Liver (tissue), 9 donors: ENCODE data around the gene MIPEP. TPM values are rescaled to one million over a fixed set of nuclear protein-coding genes. Genes with fewer than 3 reads are reported as not detected.

ENCODE experiments used
- DNase-seq: peaks from one replicate; pipeline ENCODE4 v3.0.0-alpha.2; 2017; ENCODE audit warnings: low spot score
- H3K27ac ChIP-seq, 2 donors: one replicate each; pipeline ENCODE4 v1.7.0; 2013; ENCODE audit warnings: inconsistent platforms in 2 of 2, low read length in 2 of 2, control low read depth in 1 of 2, low read depth in 1 of 2, mild to moderate bottlenecking in 1 of 2
- H3K27me3 ChIP-seq, 4 donors: one replicate each; pipeline versions ENCODE4 v1.6.1 to v1.7.0; 2013; ENCODE audit warnings: low read length in 3 of 4, inconsistent platforms in 1 of 4, mild to moderate bottlenecking in 1 of 4, moderate library complexity in 1 of 4; ENCODE audit not compliant: control insufficient read depth in 4 of 4, insufficient read depth in 4 of 4
- H3K36me3 ChIP-seq, 4 donors: one replicate each; pipeline versions ENCODE4 v1.6.1 to v1.7.0; 2013; ENCODE audit warnings: low read length in 3 of 4, mild to moderate bottlenecking in 3 of 4, low read depth in 1 of 4, moderate library complexity in 1 of 4; ENCODE audit not compliant: control insufficient read depth in 4 of 4, insufficient read depth in 3 of 4
- H3K4me1 ChIP-seq, 4 donors: one replicate each; pipeline versions ENCODE4 v1.6.1 to v1.7.0; 2013; ENCODE audit warnings: low read length in 3 of 4, mild to moderate bottlenecking in 3 of 4, moderate library complexity in 1 of 4; ENCODE audit not compliant: control insufficient read depth in 4 of 4, insufficient read depth in 4 of 4
- H3K4me3 ChIP-seq, 3 donors: one replicate each; pipeline versions ENCODE4 v1.6.1 to v1.7.0; 2013; ENCODE audit warnings: low read length in 3 of 3, control low read depth in 1 of 3, low read depth in 1 of 3, mild to moderate bottlenecking in 1 of 3
- H3K9ac ChIP-seq, 2 donors: one replicate each; pipeline ENCODE4 v1.7.0; 2013; ENCODE audit warnings: low read length in 2 of 2, mild to moderate bottlenecking in 2 of 2, moderate library complexity in 2 of 2, control low read depth in 1 of 2, low read depth in 1 of 2
- H3K9me3 ChIP-seq, 4 donors: one replicate each; pipeline versions ENCODE4 v1.6.1 to v1.7.0; 2013; ENCODE audit warnings: low read length in 3 of 4; ENCODE audit not compliant: control insufficient read depth in 4 of 4
- ATF3 ChIP-seq: IDR thresholded peaks from 2 replicates; pipeline ENCODE4 v1.6.1; 2016; ENCODE audit warnings: antibody characterized with exemption
- CTCF ChIP-seq: fragments of 150-350 bp; IDR thresholded peaks from 2 replicates; pipeline ENCODE4 v1.5.1; 2017; ENCODE audit warnings: improper control_type of control experiment, low read depth, low read length; ENCODE audit not compliant: missing input control
- EGR1 ChIP-seq, 2 donors: IDR thresholded peaks; 2 replicates each; pipeline ENCODE4 v1.6.1; 2016 to 2018; ENCODE audit warnings: antibody characterized with exemption in 2 of 2, low read depth in 2 of 2
- FOXA1 ChIP-seq: IDR thresholded peaks from 2 replicates; pipeline ENCODE4 v1.6.1; 2016; ENCODE audit warnings: antibody characterized with exemption
- FOXA2 ChIP-seq: IDR thresholded peaks from 2 replicates; pipeline ENCODE4 v1.6.1; 2016; ENCODE audit warnings: antibody characterized with exemption
- GABPA ChIP-seq, 2 donors: IDR thresholded peaks in 1 of 2; conservative IDR thresholded peaks in 1 of 2; 2 replicates each; pipeline ENCODE4 v1.6.1; 2016; ENCODE audit warnings: antibody characterized with exemption in 2 of 2, mild to moderate bottlenecking in 1 of 2, moderate library complexity in 1 of 2
- HNF4A ChIP-seq, 2 donors: conservative IDR thresholded peaks; 2 replicates each; pipeline ENCODE4 v1.6.1; 2016; ENCODE audit warnings: antibody characterized with exemption in 2 of 2, mild to moderate bottlenecking in 2 of 2
- NR2F2 ChIP-seq: IDR thresholded peaks from 2 replicates; pipeline ENCODE4 v1.6.1; 2016; ENCODE audit warnings: antibody characterized with exemption
- RAD21 ChIP-seq, 2 donors: IDR thresholded peaks; 2 replicates each; pipeline ENCODE4 v1.6.1; 2016; ENCODE audit warnings: antibody characterized with exemption in 2 of 2, mild to moderate bottlenecking in 2 of 2
- TAF1 ChIP-seq: conservative IDR thresholded peaks from 2 replicates; pipeline ENCODE4 v1.6.1; 2016; ENCODE audit warnings: antibody characterized with exemption, mild to moderate bottlenecking
- YY1 ChIP-seq: IDR thresholded peaks from 2 replicates; pipeline ENCODE4 v1.6.1; 2016; ENCODE audit warnings: antibody characterized with exemption, mild to moderate bottlenecking
- ZBTB33 ChIP-seq: IDR thresholded peaks from 2 replicates; pipeline ENCODE4 v1.6.1; 2016; ENCODE audit warnings: antibody characterized with exemption
- WGBS: extraction: QIAGEN DNeasy Blood & Tissue Kit; methylation state at CpG from one replicate; pipeline ENCODE4 v1.1.7; 2013; 5-methylcytosine and 5-hydroxymethylcytosine counted together
- polyA plus RNA-seq, 2 donors: library from polyadenylated mRNA; stranded (reverse) in 1 of 2; unstranded in 1 of 2; fragments of 200-250 nt in 1 of 2; fragments of >200 nt in 1 of 2; fragmentation: Nextera tagmentation in 1 of 2; extraction: Ambion mirVana in 1 of 2; gene quantifications; one replicate each; pipeline versions ENCODE4 v1.2.1 to v1.2.3, GENCODE V29; 2013 to 2015
- total RNA-seq, 2 donors: library from RNA; depleted of rRNA; stranded (reverse); fragments of >200 nt; gene quantifications; one replicate each; pipeline ENCODE4 v1.2.3, GENCODE V29; 2014
- TF ChIP-seq, protein P1 (sequence below): IDR thresholded peaks from 2 replicates; pipeline ENCODE4 v1.6.1; 2016; ENCODE audit warnings: antibody characterized with exemption, mild to moderate bottlenecking
- donor health status: healthy.
- donor health status: healthy.
- donor health status: healthy.
- donor health status: healthy.
- donor health status: healthy.

MIPEP gene
- total and polyA plus RNA-seq, 4 donors, result 7.4 to 11.7 (median 10.2) TPM

GRCh38 chr13:23919006-23919405 lies 29.8 kb upstream of the MIPEP start:
- H3K9me3 ChIP-seq, result no peaks in the 10 kb centered on the region
- no peak overlapping the region for H3K4me3 ChIP-seq
- no peaks in the 10 kb centered on the region for H3K36me3 ChIP-seq
- no peaks in the 10 kb centered on the region for H3K4me1 ChIP-seq
- WGBS, result 86% methylated on average over 1 of the region's 1 CpG
- H3K9ac ChIP-seq, result no peak overlapping the region
- no peak for DNase-seq
- peaks cover 0 to 4% (median 0%) of the 10 kb centered on the region in 4 donors for H3K27me3 ChIP-seq
- TF ChIP-seq, protein P1, sequence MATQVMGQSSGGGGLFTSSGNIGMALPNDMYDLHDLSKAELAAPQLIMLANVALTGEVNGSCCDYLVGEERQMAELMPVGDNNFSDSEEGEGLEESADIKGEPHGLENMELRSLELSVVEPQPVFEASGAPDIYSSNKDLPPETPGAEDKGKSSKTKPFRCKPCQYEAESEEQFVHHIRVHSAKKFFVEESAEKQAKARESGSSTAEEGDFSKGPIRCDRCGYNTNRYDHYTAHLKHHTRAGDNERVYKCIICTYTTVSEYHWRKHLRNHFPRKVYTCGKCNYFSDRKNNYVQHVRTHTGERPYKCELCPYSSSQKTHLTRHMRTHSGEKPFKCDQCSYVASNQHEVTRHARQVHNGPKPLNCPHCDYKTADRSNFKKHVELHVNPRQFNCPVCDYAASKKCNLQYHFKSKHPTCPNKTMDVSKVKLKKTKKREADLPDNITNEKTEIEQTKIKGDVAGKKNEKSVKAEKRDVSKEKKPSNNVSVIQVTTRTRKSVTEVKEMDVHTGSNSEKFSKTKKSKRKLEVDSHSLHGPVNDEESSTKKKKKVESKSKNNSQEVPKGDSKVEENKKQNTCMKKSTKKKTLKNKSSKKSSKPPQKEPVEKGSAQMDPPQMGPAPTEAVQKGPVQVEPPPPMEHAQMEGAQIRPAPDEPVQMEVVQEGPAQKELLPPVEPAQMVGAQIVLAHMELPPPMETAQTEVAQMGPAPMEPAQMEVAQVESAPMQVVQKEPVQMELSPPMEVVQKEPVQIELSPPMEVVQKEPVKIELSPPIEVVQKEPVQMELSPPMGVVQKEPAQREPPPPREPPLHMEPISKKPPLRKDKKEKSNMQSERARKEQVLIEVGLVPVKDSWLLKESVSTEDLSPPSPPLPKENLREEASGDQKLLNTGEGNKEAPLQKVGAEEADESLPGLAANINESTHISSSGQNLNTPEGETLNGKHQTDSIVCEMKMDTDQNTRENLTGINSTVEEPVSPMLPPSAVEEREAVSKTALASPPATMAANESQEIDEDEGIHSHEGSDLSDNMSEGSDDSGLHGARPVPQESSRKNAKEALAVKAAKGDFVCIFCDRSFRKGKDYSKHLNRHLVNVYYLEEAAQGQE, result no peak
- TF ChIP-seq HNF4A (conservative IDR thresholded peaks at IDR 0.05) (no peak), GABPA (IDR thresholded peaks at IDR 0.05 in 1 of 2, conservative IDR thresholded peaks at IDR 0.05 in 1 of 2) (no peak), RAD21 (IDR thresholded peaks at IDR 0.05) (no peak), NR2F2 (no peak), ZBTB33 (no peak), EGR1 (IDR thresholded peaks at IDR 0.05; ENCODE audit: low read depth in 2 of 2) (no peak), CTCF (no peak), ATF3 (no peak), FOXA2 (no peak)
- H3K27ac ChIP-seq, result no peak overlapping the region

GRCh38 chr13:23918208-23918607 lies 29.0 kb upstream of the MIPEP start:
- DNase-seq, result no peak
- TF ChIP-seq, protein P1, result no peak
- no peak for TF ChIP-seq TAF1
- TF ChIP-seq EGR1 (IDR thresholded peaks at IDR 0.05; ENCODE audit: low read depth in 2 of 2), result no peak
- TF ChIP-seq RAD21 (IDR thresholded peaks at IDR 0.05), result no peak
- TF ChIP-seq YY1, result no peak
- no peak for TF ChIP-seq HNF4A (conservative IDR thresholded peaks at IDR 0.05)
- no peak for TF ChIP-seq FOXA1
- no peak for TF ChIP-seq ZBTB33
- Histone ChIP-seq H3K27ac (no peak overlapping the region), H3K9me3 (no peaks in the 10 kb centered on the region), H3K9ac (no peak overlapping the region), H3K36me3 (no peaks in the 10 kb centered on the region), H3K4me1 (no peaks in the 10 kb centered on the region), H3K27me3 (peaks cover 0 to 4% (median 0%) of the 10 kb centered on the region in 4 donors), H3K4me3 (no peak overlapping the region)
- 70% methylated on average over 2 of the region's 2 CpGs for WGBS
